Activated CD4-positive, alpha-beta T cell treated with anti-CD3 and anti-CD28 coated beads for 24 hours (primary cell): ENCODE results near the gene AKR7A2.

Source experiments
- DNase-seq, 2 donors: peaks; one replicate each; pipeline ENCODE4 v3.0.0-alpha.2; 2020; ENCODE audit warnings: low read depth in 2 of 2

AKR7A2 gene

GRCh38 chr1:19325958-19326747 lies 14.2 kb upstream of the AKR7A2 start:
- DNase-seq = no peak

DNA sequence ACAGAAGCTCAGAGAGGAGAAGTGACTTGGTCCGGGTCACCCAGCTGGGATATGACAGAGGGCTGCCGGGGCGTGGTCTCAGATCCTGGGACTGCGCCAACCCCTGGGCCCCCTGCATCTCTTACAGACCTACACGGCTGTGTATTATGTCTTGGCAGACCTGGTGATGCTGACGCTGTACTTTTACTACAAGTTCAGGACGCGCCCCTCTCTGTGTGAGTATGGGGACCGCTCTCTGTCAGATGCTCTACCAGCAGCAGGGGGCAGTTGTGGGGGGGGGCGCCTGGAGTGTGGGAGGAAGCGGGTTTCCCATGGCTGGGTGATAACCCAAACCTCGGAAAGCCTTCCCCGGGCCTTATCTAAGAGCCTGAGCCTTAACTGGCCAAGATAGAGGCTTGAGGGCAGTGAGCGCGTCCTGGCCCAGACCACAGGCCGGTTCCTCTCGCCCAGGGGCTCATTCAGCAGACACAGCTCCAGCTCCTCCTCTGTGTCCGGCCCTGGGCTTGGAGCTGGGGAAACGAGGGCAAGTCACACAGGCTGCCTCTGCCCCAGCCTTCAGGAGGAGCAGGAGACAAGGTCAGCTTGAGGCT lies 13.5 kb upstream of the AKR7A2 start:
- no peak for DNase-seq

- DNase-seq = no peak
Observed at GRCh38 chr1:19324665-19324990, 12.7 kb upstream of the AKR7A2 start.

DNA sequence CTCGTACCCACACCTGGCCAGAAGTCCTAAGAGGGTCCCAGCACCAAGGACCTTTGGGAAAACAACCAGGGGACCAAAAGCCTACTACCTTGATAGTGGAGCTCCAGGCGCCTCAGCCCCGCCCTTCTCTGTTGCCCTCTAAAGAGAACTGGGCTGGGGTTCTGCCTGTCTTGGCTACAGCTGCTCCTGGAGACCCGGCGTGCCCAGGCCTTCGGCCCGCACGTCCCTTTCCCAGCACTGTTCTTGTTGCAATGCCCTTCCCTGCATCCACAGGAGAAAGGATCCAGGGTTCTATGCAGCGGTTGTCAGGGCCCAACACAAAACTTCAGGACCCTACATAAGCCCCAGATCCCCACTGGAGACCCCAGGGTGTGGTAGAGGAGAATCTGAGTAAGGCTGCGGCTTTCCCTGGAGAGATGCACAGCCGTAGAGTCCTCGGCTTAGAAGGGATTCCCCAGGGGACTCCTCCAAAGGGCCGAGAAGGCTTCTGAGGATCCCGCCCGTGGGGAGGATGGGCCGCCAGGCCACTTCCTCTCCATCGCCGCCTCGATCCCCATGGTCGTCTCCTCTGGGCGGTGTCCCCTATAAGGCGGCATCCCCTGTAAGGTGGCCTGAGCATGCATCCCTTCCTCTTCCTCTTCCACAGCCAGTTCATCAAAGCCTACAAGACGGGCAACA lies 12.2 kb upstream of the AKR7A2 start:
- no peak for DNase-seq

DNA sequence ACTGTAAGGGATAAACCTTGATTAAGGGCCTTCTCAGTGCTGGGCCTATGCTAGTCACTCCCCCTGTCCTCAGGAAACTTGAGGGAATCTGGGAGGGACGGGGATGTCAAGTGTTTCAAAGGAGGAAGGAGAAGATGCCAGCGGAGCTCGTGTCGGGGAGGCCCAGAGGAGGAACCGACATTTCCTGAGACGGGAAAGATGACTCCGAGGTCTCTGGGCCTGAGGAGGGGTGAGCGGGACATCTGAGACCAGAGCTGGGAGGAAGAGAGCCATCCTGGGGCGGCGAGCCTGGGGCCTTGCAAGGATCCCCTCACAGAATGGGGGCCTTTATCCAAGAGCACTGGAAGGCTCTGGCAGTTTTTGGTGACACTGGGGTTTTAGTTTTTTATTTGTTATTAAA lies 10.5 kb upstream of the AKR7A2 start:
- no peak for DNase-seq

GRCh38 chr1:19321071-19321470 lies 9.1 kb upstream of the AKR7A2 start:
- no peak for DNase-seq

- no peak for DNase-seq
Observed at GRCh38 chr1:19319196-19319595, 7.3 kb upstream of the AKR7A2 start.

GRCh38 chr1:19317126-19317910 lies 5.4 kb upstream of the AKR7A2 start:
- no peak for DNase-seq

DNA sequence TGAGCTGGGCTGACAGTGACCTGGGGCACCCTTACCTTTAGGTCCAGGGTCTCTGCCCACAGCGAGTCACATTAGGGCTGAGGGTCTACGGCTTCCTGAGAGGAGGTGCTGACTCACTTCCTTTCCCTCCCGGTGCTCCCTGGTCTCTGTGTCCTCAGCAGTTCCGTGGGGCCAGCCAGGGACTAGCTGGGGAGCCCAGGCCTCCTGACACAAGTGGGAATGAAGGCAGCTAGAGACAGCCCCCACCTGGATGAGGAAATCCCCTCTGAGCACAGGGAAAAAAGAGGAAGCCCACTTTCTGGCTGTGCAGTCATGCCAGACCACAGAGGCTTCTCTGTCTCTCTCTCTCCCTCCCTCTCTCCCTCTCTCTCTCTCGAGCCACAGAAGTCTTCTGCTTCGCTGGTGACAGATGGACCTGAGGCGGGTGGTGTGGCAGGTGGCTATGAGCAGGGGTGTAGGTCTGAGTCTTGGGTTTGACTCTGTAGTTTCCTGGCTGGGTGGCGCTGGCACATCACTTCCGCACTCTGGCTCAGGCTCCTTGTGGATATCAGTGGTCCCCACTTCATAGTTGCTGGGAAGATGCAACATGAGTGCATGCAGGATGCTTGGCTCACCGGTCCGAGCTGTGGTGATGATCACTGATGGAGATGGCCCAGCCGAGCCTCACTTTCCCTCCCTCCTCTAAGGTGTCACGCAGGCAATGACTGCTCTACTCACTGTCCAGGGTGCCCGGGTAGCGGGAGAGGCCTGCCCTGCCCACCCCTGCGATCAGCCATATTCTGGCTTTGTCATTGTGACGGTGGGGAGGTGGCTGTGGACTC lies 3.6 kb upstream of the AKR7A2 start:
- no peak for DNase-seq

DNA sequence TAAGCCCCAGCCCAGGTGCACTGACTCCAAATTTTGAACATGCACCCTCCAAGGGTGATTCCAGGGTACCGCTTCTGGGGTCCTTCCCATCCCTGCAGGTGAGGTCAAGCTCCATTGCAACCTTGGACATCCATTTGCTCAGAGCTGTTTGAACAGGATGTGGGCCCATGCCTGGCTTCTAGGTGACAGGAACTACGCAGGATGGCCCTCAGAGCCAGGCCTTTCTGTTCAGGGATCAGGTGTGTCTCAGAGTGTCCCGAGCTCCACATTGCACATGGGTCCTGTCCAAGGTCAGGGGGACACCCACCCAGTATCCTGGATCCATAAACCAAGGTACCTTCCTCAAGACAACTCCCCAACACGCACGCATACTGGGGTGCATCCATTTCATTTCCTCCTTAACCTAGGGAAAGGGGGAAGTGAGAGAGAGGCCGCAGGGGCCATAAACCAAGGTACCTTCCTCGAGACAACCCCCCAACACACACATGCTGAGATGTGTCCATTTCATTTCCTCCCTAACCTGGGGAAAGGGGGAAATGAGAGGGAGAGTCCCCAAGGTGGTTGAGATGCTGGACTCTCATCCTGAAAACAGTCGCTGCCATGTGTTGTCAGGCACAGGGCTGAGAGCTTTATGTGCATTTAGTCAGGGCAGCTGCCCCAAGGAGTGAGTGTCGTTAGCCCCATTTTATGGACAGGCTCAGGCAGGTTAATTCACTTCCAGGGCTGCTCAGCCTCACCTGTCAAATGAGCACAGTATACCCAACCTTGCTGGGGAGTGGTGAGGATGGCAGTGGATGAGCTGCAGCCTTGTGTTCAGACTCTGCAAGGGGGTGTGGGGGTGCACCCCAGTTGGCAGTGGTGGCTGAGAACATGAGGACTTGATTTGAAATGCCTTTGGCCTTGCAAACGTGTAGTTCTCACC lies 2.3 kb upstream of the AKR7A2 start:
- DNase-seq = no peak

DNA sequence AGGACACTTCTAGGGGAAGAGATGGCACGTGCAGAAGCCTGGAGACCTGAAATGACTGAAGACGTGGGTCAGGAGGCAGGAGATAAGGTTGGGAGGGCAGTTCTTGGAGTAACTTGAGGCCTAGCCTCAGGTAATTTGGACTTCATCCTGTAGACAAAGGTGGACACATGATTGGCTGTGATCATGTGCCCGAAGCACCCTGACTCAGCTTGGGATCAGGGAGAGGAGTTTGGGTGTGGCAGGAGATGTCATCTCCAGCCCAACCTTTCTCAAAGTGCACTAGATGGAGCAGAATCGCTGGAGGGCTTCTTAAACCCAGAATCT lies 1.7 kb upstream of the AKR7A2 start:
- DNase-seq = no peak

DNA sequence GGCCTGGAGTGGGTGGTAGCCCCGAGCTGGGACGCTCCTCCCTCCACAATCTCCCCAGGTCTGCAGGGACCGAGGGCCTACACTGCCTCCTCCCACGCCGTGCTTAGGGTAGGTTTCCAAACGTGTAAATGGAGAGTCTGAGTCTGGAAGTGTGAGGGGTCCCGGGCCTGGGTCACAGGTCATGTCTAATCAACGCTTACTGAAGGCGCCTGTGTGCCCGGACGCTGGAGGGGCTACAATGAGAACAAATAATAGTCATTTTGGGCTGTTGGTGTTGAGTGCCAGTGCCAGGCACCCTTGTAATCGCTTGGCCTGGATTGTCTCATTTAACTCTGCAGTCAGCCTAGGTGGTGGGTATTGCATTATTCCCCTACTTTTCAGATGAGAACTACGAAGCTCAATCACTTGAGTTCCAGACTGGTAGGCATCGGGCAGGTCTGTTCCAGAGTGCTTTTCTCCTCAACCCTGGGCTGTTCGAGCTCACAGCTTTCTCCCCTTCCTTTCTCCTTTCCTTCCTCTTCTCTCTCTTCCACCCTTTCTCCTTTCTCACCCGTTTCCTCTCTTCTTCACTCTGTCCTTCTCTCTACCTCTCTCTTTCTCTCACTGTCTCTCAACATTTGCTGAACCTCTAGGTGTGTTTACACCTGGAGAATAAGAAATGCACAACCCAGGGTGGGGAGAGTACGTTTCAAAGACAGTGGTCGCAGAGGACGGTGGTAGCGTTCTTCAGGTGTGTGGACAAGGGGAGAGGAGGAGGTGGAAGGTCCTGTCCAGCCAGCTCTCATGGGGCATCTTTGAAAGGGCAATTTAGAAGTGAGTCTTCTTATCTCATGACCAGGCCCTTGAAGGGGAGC lies 1.1 kb upstream of the AKR7A2 start:
- DNase-seq = no peak

- DNase-seq = no peak
Observed at GRCh38 chr1:19311503-19311930, 427 bp downstream of the AKR7A2 start.

DNA sequence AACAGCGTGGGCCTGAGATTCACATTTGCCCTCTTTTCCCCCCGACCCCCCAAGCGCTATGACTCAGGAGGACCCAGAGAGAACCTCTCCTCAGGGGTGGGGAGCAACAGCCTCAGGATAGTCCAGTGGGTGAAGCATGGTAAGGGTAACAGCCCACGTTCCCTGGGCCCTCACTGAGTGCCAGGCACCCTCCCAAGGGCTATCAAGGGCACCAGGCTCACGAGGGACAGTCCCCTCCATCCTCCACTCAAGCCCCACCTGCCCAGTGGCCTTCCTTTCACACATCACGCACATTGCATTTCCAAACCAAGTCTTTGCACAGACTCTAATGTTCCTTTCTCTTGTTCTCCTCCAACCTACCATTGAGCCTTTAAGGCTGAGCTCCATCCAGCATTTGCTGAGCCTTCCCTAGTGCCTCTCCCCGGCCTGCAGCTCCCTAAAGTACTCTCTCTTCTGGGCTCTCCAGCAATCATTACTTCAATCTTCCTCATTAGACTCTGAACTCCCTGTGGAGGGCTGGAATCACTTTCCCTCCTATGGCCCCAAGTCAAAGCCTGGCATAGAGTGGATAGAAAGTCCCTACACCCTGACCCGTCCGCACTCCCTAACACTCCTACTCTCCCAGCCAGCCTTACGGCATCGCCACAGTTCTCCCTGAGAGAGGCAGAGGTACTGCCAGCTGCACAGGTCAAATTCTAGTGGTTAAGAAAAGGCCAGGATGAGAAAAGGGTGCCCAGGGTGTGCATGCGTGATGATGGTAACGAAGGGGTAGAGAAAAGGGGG lies 1.0 kb downstream of the AKR7A2 start:
- DNase-seq = no peak

GRCh38 chr1:19310061-19310460 lies 1.9 kb downstream of the AKR7A2 start:
- no peak for DNase-seq

- no peak for DNase-seq
Observed at GRCh38 chr1:19309123-19309813, 2.7 kb downstream of the AKR7A2 start.

DNA sequence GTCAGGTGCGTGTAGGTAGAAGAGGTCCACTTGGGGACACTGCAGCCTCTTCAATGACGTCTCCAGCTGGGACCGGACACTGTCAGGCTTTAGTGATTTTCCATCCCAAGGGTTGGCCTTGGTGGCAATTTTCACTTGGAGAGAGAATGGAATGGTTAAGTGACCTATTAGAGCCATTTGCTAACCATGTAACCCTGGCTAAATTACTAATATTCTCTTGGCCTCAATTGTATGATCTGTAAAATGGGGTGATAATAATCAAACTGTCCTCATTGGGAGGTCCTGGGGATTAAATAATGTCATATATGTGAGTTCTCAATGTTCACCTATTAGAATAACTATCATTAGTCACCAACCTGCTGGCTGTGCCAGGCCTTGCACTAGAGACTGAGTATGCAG lies 3.4 kb downstream of the AKR7A2 start:
- DNase-seq = no peak

GRCh38 chr1:19307794-19308508 lies 4.0 kb downstream of the AKR7A2 start:
- no peak for DNase-seq
